ENCODE measurements around the gene RUSC2. TPM values are rescaled to one million over a fixed set of nuclear protein-coding genes. Genes with fewer than 3 reads are reported as not detected.

Gene RUSC2
- 1 to 10 TPM; 2.6 to 3.2 TPM for total RNA-seq

GRCh38 chr9:35489313-35490154 lies at the start of gene RUSC2:
Gene RUSC2, plus strand, starts transcription at chr9:35490111. Its CDS starts 56,411 bp downstream, at chr9:35546522.

Other genes with a start within 250 kb of the RUSC2 start
- 10 to 100 TPM; 33.8 to 35.3 TPM for gene TESK1, start 115.2 kb downstream of the RUSC2 start, total RNA-seq
- 1 to 10 TPM; 6.1 to 6.7 TPM for gene CD72, start 128.3 kb downstream of the RUSC2 start, total RNA-seq
- gene SIT1, start 160.8 kb downstream of the RUSC2 start, total RNA-seq: 100 to 1,000 TPM; 191 to 193 TPM
- gene RMRP, start 167.9 kb downstream of the RUSC2 start, total RNA-seq: over 10,000 TPM in 1 of 2 experiments, 1,000 to 10,000 TPM in 1; 9,431 to 11,936 TPM
- 10 to 100 TPM; 34.3 to 37.9 TPM for gene CCDC107, start 168.2 kb downstream of the RUSC2 start, total RNA-seq
- gene ARHGEF39, start 175.1 kb downstream of the RUSC2 start, total RNA-seq: 10 to 100 TPM; 13.8 to 14.5 TPM
- gene CA9, start 183.8 kb downstream of the RUSC2 start, total RNA-seq: under 1 TPM in 1 of 2 experiments, not detected in 1; 0.24 TPM
- gene TPM2, start 199.8 kb downstream of the RUSC2 start, total RNA-seq: 10 to 100 TPM; 14.9 to 17.2 TPM
- gene TLN1, start 242.1 kb downstream of the RUSC2 start, total RNA-seq: 100 to 1,000 TPM; 332 to 348 TPM
- gene CREB3, start 242.6 kb downstream of the RUSC2 start, total RNA-seq: 10 to 100 TPM; 17.9 to 18.1 TPM